Adipose tissue (tissue), 3 donors: Measurements from ENCODE around the gene ERI3. TPM values are rescaled to one million over a fixed set of nuclear protein-coding genes. Genes with fewer than 3 reads are reported as not detected.

Source experiments
- H3K27ac ChIP-seq: one replicate; pipeline ENCODE4 v1.5.1; 2013; ENCODE audit warnings: low read depth, low read length
- WGBS, 3 donors: extraction: QIAGEN DNeasy Blood & Tissue Kit; methylation state at CpG; one replicate each; pipeline ENCODE4 v1.1.7; 2013; 5-methylcytosine and 5-hydroxymethylcytosine counted together
- polyA plus RNA-seq, 3 donors: library from polyadenylated mRNA; stranded (reverse); fragments of 200-250 nt; gene quantifications; one replicate each; pipeline ENCODE4 v1.2.3, GENCODE V29; 2013
- donor health status: healthy with polysubstance abuse.
- donor health status: Bipolar disorder and iron deficiency.
- donor health status: healthy.

Gene ERI3
- polyA plus RNA-seq, 3 donors = 23.1 to 36.3 (median 33.3) TPM

GRCh38 chr1:44229435-44230167 lies 125.5 kb downstream of the ERI3 start:
- H3K27ac ChIP-seq = no peak overlapping the region
- WGBS, 3 donors = 94 to 96% (median 96%) methylated on average over 16 of the region's 16 CpGs

DNA sequence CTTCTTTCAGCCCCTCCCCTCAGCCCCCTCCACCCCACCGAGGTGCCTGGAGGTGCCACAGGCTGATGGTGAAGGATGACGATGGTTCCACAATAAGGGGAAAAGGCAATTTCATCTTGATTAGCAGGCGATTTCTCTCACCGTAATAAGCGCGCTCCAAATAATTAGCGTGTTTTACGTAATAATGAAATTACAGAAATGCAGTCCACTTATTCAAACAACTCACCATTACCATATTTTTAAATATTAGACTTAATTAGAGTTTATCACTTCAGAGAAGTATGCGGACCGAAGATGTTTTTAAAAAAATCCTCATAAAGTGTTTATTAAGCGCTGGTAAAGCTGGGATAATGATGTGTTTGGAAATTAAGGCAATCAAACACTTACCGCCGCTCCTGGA lies 126.8 kb downstream of the ERI3 start:
- 95 to 97% (median 96%) methylated on average over 13 of the region's 13 CpGs for WGBS, 3 donors
- no peak overlapping the region for H3K27ac ChIP-seq

GRCh38 chr1:44227211-44227610 lies 127.8 kb downstream of the ERI3 start:
- 18 to 78% (median 53%) methylated on average over 1 of the region's 1 CpG for WGBS, 3 donors
- no peak overlapping the region for H3K27ac ChIP-seq

DNA sequence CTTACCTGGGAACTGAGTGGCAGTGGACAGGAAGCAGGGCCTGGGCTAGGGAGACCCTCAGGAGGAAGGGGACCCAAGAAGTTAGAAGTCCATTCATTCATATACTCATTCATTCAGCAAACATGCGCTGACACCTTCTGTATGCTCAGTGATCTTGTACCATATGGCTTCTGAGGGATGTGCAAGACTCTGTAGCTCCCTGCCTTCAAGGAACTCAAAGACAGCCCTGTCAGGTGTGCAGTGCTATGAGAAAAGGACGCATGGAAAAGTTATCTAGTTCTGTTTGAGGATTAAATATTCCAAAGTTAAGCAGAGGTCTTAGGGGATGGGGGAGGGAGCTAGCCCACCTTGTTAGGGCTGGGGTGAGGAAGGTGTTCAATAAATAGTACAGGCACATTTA lies 129.3 kb downstream of the ERI3 start:
- no peak overlapping the region for H3K27ac ChIP-seq
- 94 to 98% (median 98%) methylated on average over 2 of the region's 2 CpGs for WGBS, 3 donors

- no peak overlapping the region for H3K27ac ChIP-seq
- WGBS, 3 donors = 54 to 79% (median 62%) methylated on average over 11 of the region's 11 CpGs
Measured at GRCh38 chr1:44223187-44223610, 131.9 kb downstream of the ERI3 start.

DNA sequence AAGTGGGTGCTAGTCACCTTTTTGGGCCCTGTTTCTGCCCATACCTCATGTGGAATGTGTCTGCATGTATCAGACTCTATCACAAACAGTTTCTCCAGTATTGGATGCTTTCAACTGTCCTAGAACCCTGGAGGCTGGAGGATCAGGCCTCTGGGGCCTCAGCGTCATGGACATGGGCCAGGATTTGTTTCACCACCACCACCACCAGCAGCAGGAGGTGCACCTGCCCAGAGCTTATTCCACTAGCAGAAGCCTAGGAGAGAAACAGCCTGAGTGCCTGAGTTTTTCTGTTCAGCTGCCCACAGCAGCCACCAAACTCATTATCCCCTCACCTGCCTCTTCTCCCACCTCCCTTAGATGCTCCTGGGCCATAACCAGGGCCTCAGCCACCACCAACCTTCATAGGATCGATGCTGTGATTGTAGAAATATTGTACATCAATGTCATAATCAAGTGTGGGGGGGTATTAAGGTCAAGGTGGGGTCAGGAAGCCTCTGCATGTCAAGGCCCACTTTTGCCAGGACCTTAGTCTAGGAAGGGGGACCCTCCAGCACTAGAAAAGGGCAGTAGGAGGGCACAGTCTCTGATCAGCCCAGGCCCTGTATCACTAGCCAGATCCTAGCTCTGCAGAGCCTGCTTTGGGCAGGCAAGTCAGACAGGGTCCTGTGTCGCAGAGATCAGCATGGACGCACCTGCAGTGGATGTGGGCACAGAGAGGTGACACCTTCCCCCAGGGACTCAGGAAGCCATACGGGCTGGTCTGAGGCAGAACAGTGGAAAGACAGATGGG lies 132.5 kb downstream of the ERI3 start:
- WGBS, 3 donors = 71 to 76% (median 72%) methylated on average over 5 of the region's 5 CpGs
- H3K27ac ChIP-seq = no peak overlapping the region

GRCh38 chr1:44221769-44222168 lies 133.3 kb downstream of the ERI3 start:
- WGBS, 3 donors = 88 to 92% (median 90%) methylated on average over 23 of the region's 23 CpGs
- H3K27ac ChIP-seq = no peak overlapping the region

- H3K27ac ChIP-seq = no peak overlapping the region
- 79 to 88% (median 87%) methylated on average over 10 of the region's 10 CpGs for WGBS, 3 donors
Measured at GRCh38 chr1:44220755-44221154, 134.3 kb downstream of the ERI3 start.

- H3K27ac ChIP-seq = no peak overlapping the region
- WGBS, 3 donors = 73 to 80% (median 77%) methylated on average over 30 to 31 of the region's 31 CpGs
Measured at GRCh38 chr1:44220001-44220751, 134.9 kb downstream of the ERI3 start.

- no peak overlapping the region for H3K27ac ChIP-seq
- 89 to 92% (median 91%) methylated on average over 5 to 6 of the region's 6 CpGs for WGBS, 3 donors
Measured at GRCh38 chr1:44219301-44219626, 135.8 kb downstream of the ERI3 start.

DNA sequence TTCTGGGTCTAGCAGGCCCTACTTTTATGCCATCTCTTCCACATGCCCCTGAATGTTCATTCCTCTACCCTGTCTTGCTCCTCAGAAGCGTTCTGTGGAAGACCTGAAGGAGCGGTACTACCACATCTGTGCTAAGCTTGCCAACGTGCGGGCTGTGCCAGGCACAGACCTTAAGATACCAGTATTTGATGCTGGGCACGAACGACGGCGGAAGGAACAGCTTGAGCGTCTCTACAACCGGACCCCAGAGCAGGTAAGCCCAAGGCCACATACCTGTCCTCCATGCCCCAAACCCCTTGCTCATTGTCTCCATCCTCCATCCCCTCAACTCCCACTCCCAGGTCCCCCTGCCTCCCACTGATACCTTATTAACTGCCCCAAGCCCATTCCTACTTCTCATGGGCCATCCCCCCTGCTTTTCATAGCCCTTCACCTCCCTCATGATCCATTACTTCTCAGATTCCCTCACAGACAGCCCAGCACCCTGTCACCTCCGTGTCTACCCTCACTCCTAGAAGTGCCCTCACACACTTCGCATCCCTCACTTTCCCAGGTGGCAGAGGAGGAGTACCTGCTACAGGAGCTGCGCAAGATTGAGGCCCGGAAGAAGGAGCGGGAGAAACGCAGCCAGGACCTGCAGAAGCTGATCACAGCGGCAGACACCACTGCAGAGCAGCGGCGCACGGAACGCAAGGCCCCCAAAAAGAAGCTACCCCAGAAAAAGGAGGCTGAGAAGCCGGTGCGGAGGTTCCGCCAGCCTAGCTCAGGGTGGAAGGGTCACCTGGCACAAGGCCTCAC lies 136.4 kb downstream of the ERI3 start:
- H3K27ac ChIP-seq = no peak overlapping the region
- 93 to 94% (median 94%) methylated on average over 24 of the region's 24 CpGs for WGBS, 3 donors

DNA sequence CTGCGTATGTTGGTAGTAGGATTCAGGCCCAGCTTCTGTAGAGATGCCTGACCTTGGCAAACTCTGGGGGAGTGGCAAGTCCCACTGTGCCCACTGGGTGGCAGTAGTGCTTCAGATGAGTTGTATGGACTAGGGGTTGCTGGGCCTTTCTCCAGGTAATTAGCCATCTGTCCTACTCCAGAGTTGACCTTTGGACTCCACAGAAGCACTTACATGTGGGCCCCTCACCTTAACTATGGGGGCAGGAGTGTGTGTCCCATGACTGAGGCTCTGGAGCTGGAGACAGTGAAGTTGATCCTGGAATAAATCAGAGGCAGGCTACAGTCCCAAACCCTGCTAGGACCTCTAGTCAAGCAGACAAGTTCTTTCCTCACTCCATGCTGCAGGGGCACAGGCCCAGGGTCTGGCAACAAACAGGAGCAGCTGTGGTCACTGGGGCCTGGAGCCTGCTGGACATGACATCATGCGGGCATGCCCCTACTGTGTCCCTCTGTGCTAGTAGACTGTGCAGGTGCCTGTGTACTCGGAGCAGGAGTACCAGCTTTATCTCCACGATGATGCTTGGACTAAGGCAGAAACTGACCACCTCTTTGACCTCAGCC lies 137.1 kb downstream of the ERI3 start:
- WGBS, 3 donors = 68 to 73% (median 69%) methylated on average over 4 of the region's 4 CpGs

DNA sequence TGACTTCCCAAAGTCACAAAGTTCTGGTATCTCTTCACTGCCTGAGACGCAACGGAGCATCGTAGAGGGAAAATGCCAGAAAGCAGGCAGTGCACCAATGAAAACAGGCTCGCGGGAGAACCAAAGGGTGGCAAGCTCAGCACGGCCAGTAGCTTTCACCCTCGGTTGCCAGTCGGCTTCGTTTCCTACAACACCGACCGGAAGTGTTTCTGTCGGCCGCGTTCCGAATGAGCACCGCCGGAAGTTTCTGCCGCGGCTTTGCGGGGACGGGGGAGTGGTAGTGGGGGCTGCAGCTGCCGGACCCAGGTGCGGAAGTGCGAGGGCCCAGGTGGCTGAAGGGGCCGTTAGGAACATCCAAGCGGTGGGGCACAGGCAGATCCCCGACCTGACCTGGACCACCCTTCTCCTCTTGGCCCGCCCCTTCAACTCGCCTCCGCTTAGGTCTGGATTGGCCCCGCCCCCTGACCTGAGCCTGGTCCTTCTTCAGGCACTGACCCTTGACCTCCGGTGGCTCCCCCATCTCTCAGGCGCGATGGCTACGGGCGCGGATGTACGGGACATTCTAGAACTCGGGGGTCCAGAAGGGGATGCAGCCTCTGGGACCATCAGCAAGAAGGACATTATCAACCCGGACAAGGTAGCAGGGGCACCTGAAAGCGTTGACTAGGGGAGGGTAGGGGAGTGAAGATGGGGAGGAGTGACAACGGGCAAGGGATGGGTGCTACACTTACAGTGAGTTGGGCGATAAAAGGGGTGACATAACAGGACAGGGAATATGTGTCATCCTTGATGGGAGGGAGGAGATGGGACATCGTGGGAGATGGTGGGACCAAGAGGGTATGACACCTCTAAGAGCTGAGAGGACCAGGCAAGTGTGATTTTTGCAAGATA lies 141.6 kb downstream of the ERI3 start, which contains the start of gene DMAP1:
Gene DMAP1 (plus strand): TSS at position 250 of the 891 bp plus-strand sequence. CDS start 283 bp downstream, at position 533.
- WGBS, 3 donors = 0 to 1% (median 1%) methylated on average over 44 of the region's 44 CpGs

More for the DNA sequence above, 137.1 kb downstream of the ERI3 start:
- H3K27ac ChIP-seq = no peak overlapping the region

DNA sequence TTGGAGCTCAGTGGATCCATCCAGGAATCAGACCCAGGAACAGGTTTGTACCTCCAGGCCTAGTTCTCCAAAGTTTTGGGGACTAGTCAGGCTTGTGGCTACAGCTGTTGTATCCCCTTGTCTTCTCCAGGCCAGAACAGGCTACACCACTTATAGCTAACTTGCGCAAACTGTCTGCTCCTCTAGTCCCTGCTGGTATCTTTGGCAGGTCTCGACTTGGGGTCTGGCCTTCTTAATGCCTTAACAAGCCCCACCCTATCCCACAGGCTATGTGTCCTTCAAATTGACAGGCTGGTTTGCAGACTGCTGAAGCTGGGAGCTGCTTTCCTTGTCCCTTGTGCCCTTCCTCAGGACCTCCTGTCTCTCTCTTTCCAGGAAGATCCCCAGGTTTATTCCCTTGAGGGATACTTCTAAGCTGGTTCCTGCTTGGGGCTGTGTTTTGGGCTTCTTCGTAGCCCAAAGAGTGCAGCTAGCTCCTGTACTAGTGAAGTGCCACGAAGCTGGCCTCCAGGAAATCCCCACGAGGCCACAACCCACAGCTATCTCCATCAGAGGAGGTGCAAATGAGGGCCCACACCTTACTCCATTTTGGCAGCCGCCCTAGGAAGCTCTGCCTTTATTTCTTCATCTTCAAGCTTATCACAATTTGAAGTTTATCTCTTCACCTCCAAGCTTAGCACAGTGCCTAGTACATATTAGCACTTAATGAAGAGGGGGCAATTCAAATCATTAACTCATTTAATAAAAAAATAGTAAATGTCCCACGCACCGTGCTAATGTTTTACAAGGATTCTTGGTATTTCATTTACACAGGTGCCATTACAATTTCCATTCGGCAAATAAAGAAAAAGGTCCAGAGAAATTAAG lies 142.5 kb downstream of the ERI3 start:
- H3K27ac ChIP-seq = no peak overlapping the region
- WGBS, 3 donors = 37 to 47% (median 44%) methylated on average over 9 of the region's 9 CpGs

More for the DNA sequence above, 141.6 kb downstream of the ERI3 start, which contains the start of gene DMAP1:
- H3K27ac ChIP-seq = no peak within 1 kb of the TSS

- WGBS, 3 donors = 97 to 100% (median 100%) methylated on average over 1 of the region's 1 CpG
- no peak overlapping the region for H3K27ac ChIP-seq
Measured at GRCh38 chr1:44210595-44210994, 144.5 kb downstream of the ERI3 start.

GRCh38 chr1:44208226-44208625 lies 146.8 kb downstream of the ERI3 start:
- no peak overlapping the region for H3K27ac ChIP-seq
